ENCODE measurements around the gene AR.

GRCh38 chrX:67545036-67545821 is 1.4 kb downstream of the AR start:
- TF ChIP-seq, protein P1, sequence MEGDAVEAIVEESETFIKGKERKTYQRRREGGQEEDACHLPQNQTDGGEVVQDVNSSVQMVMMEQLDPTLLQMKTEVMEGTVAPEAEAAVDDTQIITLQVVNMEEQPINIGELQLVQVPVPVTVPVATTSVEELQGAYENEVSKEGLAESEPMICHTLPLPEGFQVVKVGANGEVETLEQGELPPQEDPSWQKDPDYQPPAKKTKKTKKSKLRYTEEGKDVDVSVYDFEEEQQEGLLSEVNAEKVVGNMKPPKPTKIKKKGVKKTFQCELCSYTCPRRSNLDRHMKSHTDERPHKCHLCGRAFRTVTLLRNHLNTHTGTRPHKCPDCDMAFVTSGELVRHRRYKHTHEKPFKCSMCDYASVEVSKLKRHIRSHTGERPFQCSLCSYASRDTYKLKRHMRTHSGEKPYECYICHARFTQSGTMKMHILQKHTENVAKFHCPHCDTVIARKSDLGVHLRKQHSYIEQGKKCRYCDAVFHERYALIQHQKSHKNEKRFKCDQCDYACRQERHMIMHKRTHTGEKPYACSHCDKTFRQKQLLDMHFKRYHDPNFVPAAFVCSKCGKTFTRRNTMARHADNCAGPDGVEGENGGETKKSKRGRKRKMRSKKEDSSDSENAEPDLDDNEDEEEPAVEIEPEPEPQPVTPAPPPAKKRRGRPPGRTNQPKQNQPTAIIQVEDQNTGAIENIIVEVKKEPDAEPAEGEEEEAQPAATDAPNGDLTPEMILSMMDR (conservative IDR thresholded peaks at IDR 0.05; ENCODE audit: low read depth, low read length) = no peak
- no peak for TF ChIP-seq EZH2phosphoT487 (IDR thresholded peaks at IDR 0.05; ENCODE audit: borderline replicate concordance, low read length)
